NCI-H1417 (cell line): ENCODE data around the gene EIF2AK2.

Experiments
- DNase-seq, 3 experiments: peaks; one replicate each; lab custom pipeline; 2025; lab: John Stamatoyannopoulos, UW

Gene EIF2AK2

GRCh38 chr2:37100054-37100453 lies 56.7 kb downstream of the EIF2AK2 start:
- DNase-seq = no peak

- DNase-seq = no peak
Observed at GRCh38 chr2:37098416-37099118, 58.2 kb downstream of the EIF2AK2 start.

GRCh38 chr2:37096568-37096967 lies 60.2 kb downstream of the EIF2AK2 start:
- DNase-seq = no peak

GRCh38 chr2:37091873-37092272 lies 64.9 kb downstream of the EIF2AK2 start:
- no peak for DNase-seq

- DNase-seq = no peak
Observed at GRCh38 chr2:37090019-37090477, 66.7 kb downstream of the EIF2AK2 start.

- DNase-seq = no peak
Observed at GRCh38 chr2:37085731-37086147, 71.0 kb downstream of the EIF2AK2 start.

- no peak for DNase-seq
Observed at GRCh38 chr2:37084797-37085196, 72.0 kb downstream of the EIF2AK2 start.

GRCh38 chr2:37083873-37084794 lies 72.6 kb downstream of the EIF2AK2 start, which contains the start of the genes GPATCH11 and HEATR5B:
GPATCH11 (plus strand) TSS chr2:37084518; CDS start chr2:37088382, 3,864 bp downstream.
HEATR5B (minus strand) TSS chr2:37084372; CDS start chr2:37083414, 958 bp downstream.
- peak; percentile 99 for DNase-seq

GRCh38 chr2:37080689-37081088 lies 76.1 kb downstream of the EIF2AK2 start:
- no peak for DNase-seq

GRCh38 chr2:37080266-37080665 lies 76.5 kb downstream of the EIF2AK2 start:
- DNase-seq = no peak

GRCh38 chr2:37070931-37071330 lies 85.8 kb downstream of the EIF2AK2 start:
- DNase-seq = no peak

- DNase-seq = no peak
Observed at GRCh38 chr2:37068686-37069085, 88.1 kb downstream of the EIF2AK2 start.

GRCh38 chr2:37061776-37062175 lies 95.0 kb downstream of the EIF2AK2 start:
- DNase-seq = no peak

GRCh38 chr2:37061013-37061711 lies 95.6 kb downstream of the EIF2AK2 start:
- no peak for DNase-seq

GRCh38 chr2:37060446-37060845 lies 96.3 kb downstream of the EIF2AK2 start:
- DNase-seq = no peak

- no peak for DNase-seq
Observed at GRCh38 chr2:37059841-37060240, 96.9 kb downstream of the EIF2AK2 start.

- DNase-seq = no peak
Observed at GRCh38 chr2:37052600-37053332, 104.0 kb downstream of the EIF2AK2 start.
